H1 (cell line): ENCODE data around the gene ZFAND2B. TPM values are rescaled to one million over a fixed set of nuclear protein-coding genes. Genes with fewer than 3 reads are reported as not detected.

Source experiments
- CTCF ChIA-PET: fragments of 300-600 bp; sonication (Branson Sonifier 250); formaldehyde crosslinking; loops from one replicate; lab custom pipeline; 2021; ENCODE audit not compliant: partially characterized antibody; lab: Charles Lee
- POLR2A ChIA-PET: fragments of 300-600 bp; sonication (Branson Sonifier 250); formaldehyde crosslinking; loops from one replicate; lab custom pipeline; 2021; ENCODE audit warnings: inconsistent platforms; ENCODE audit not compliant: partially characterized antibody; lab: Charles Lee
- DNase-seq, 2 experiments: peaks; one replicate each; pipeline versions ENCODE4 v3.0.0 to v3.0.0-alpha.2; 2010 to 2022; ENCODE audit warnings: low spot score in 2 of 2, low read depth in 1 of 2, mixed read lengths in 1 of 2
- FAIRE-seq: peaks from 2 replicates; lab custom pipeline; 2011; peaks lifted over from hg19 to GRCh38; lab: Jason Lieb, UNC
- H2AFZ ChIP-seq: 2 replicates; pipeline ENCODE4 v1.8.1; 2012; ENCODE audit warnings: low read length, inconsistent platforms
- H2AK5ac ChIP-seq: 2 replicates; pipeline ENCODE4 v1.6.1; 2013; ENCODE audit warnings: low read depth, low read length
- H2BK120ac ChIP-seq: replicated peaks from 2 replicates; pipeline ENCODE3; 2013; ENCODE audit warnings: low read depth, low read length, inconsistent platforms
- H2BK12ac ChIP-seq: 2 replicates; pipeline ENCODE4 v1.6.1; 2013; ENCODE audit warnings: low read depth, low read length
- H2BK15ac ChIP-seq: 2 replicates; pipeline ENCODE4 v1.6.1; 2013; ENCODE audit warnings: low read length
- H2BK20ac ChIP-seq: 2 replicates; pipeline ENCODE4 v1.6.1; 2013; ENCODE audit warnings: low read length
- H2BK5ac ChIP-seq: 2 replicates; pipeline ENCODE4 v1.6.1; 2013; ENCODE audit warnings: low read depth, low read length
- H3K14ac ChIP-seq: 2 replicates; pipeline ENCODE4 v1.6.1; 2013; ENCODE audit warnings: inconsistent platforms; ENCODE audit not compliant: insufficient read length
- H3K18ac ChIP-seq: 2 replicates; pipeline ENCODE4 v1.6.1; 2013; ENCODE audit warnings: low read length; ENCODE audit errors: extremely low read depth
- H3K23ac ChIP-seq: 2 replicates; pipeline ENCODE4 v1.6.1; 2013; ENCODE audit warnings: inconsistent platforms; ENCODE audit not compliant: insufficient read length
- H3K23me2 ChIP-seq: 2 replicates; pipeline ENCODE4 v1.6.1; 2013; ENCODE audit warnings: low read depth, low read length
- H3K27ac ChIP-seq: 2 replicates; pipeline ENCODE4 v1.6.1; 2011; ENCODE audit warnings: low read depth, low read length, inconsistent platforms
- H3K27me3 ChIP-seq, 4 experiments: replicated peaks in 1 of 4; 1 replicate in 1 of 4; 2 replicates in 3 of 4; pipeline versions ENCODE4 v1.6.1 to v1.8.1; 2011 to 2013; ENCODE audit warnings: low read length in 3 of 4, mild to moderate bottlenecking in 3 of 4, inconsistent platforms in 2 of 4, mixed read lengths in 2 of 4, moderate library complexity in 1 of 4; ENCODE audit not compliant: control insufficient read depth in 3 of 4, insufficient read depth in 3 of 4; ENCODE audit errors: extremely low read depth in 1 of 4
- H3K36me3 ChIP-seq, 4 experiments: 2 replicates each; pipeline versions ENCODE4 v1.6.1 to v1.8.1; 2011 to 2013; ENCODE audit warnings: mild to moderate bottlenecking in 4 of 4, low read length in 3 of 4, moderate library complexity in 2 of 4, control low read depth in 1 of 4, inconsistent platforms in 1 of 4; ENCODE audit not compliant: insufficient read depth in 4 of 4, control insufficient read depth in 2 of 4
- H3K4ac ChIP-seq: replicated peaks from 2 replicates; pipeline ENCODE3; 2013; ENCODE audit warnings: low read length, low read depth, mixed read lengths, inconsistent platforms; ENCODE audit not compliant: insufficient read length
- H3K4me1 ChIP-seq, 4 experiments: replicated peaks in 1 of 4; 1 replicate in 1 of 4; 2 replicates in 3 of 4; pipeline versions ENCODE4 v1.6.1 to v1.8.1; 2011 to 2013; ENCODE audit warnings: low read length in 3 of 4, inconsistent platforms in 2 of 4, mixed read lengths in 1 of 4; ENCODE audit not compliant: insufficient read depth in 4 of 4, control insufficient read depth in 3 of 4
- H3K4me2 ChIP-seq, 2 experiments: 2 replicates each; pipeline versions ENCODE4 v1.6.1 to v1.8.1; 2011 to 2013; ENCODE audit warnings: low read depth in 2 of 2, low read length in 2 of 2, control low read depth in 1 of 2, inconsistent platforms in 1 of 2, mild to moderate bottlenecking in 1 of 2; ENCODE audit not compliant: insufficient read depth in 1 of 2
- H3K4me3 ChIP-seq, 4 experiments: fragments of 200-600, 300-600 bp in 1 of 4; sonication (generic), shearing (Covaris generic), sonication (Bioruptor Twin) in 1 of 4; 2 replicates each; pipeline versions ENCODE4 v1.5.1 to v1.8.1; 2011 to 2016; ENCODE audit warnings: low read length in 4 of 4, low read depth in 3 of 4, control low read depth in 2 of 4, inconsistent platforms in 2 of 4, mild to moderate bottlenecking in 2 of 4, mixed read lengths in 1 of 4, moderate library complexity in 1 of 4; ENCODE audit not compliant: insufficient read depth in 2 of 4; ENCODE audit errors: extremely low read depth in 1 of 4
- H3K56ac ChIP-seq: replicated peaks from 2 replicates; pipeline ENCODE3; 2013; ENCODE audit warnings: low read depth, mild to moderate bottlenecking, mixed read lengths, low read length, inconsistent platforms; ENCODE audit not compliant: insufficient read length
- H3K79me1 ChIP-seq: 2 replicates; pipeline ENCODE4 v1.6.1; 2013; ENCODE audit warnings: low read depth, low read length, control low read depth
- H3K79me2 ChIP-seq, 2 experiments: 2 replicates each; pipeline versions ENCODE4 v1.6.1 to v1.8.1; 2012 to 2013; ENCODE audit warnings: low read length in 2 of 2, mild to moderate bottlenecking in 2 of 2, inconsistent platforms in 1 of 2; ENCODE audit not compliant: insufficient read depth in 2 of 2, control insufficient read depth in 1 of 2
- H3K9ac ChIP-seq, 4 experiments: replicated peaks in 1 of 4; 1 replicate in 1 of 4; 2 replicates in 3 of 4; pipeline versions ENCODE4 v1.6.1 to v1.8.1; 2011 to 2013; ENCODE audit warnings: low read depth in 3 of 4, low read length in 3 of 4, control low read depth in 2 of 4, mild to moderate bottlenecking in 2 of 4, moderate library complexity in 2 of 4, inconsistent platforms in 1 of 4; ENCODE audit errors: extremely low read depth in 1 of 4
- H3K9me3 ChIP-seq, 2 experiments: 2 replicates each; pipeline versions ENCODE4 v1.6.1 to v1.8.1; 2012 to 2013; ENCODE audit warnings: mild to moderate bottlenecking in 2 of 2, moderate library complexity in 2 of 2, control low read depth in 1 of 2, inconsistent platforms in 1 of 2, low read depth in 1 of 2, low read length in 1 of 2, mixed read lengths in 1 of 2; ENCODE audit not compliant: insufficient read depth in 2 of 2
- H4K20me1 ChIP-seq, 2 experiments: replicated peaks in 1 of 2; 2 replicates each; pipeline versions ENCODE3 to v1.8.1; 2011 to 2013; ENCODE audit warnings: inconsistent platforms in 2 of 2, low read length in 2 of 2, mild to moderate bottlenecking in 1 of 2; ENCODE audit not compliant: insufficient read depth in 2 of 2, control insufficient read depth in 1 of 2
- H4K5ac ChIP-seq: 2 replicates; pipeline ENCODE4 v1.6.1; 2013; ENCODE audit warnings: low read length, low read depth, mixed read lengths, inconsistent platforms; ENCODE audit not compliant: insufficient read length
- H4K8ac ChIP-seq: 2 replicates; pipeline ENCODE4 v1.8.0; 2013; ENCODE audit warnings: mild to moderate bottlenecking, moderate library complexity, low read length, inconsistent platforms; ENCODE audit not compliant: insufficient read depth; ENCODE audit errors: extremely low read depth
- H4K91ac ChIP-seq: replicated peaks from 2 replicates; pipeline ENCODE3; 2013; ENCODE audit warnings: low read length, mixed read lengths, inconsistent platforms; ENCODE audit not compliant: insufficient read length
- CEBPB ChIP-seq: IDR thresholded peaks from 2 replicates; pipeline ENCODE4 v1.6.1; 2012; ENCODE audit warnings: low read depth, low read length
- FOSL1 ChIP-seq: IDR thresholded peaks from 2 replicates; pipeline ENCODE4 v1.6.1; 2011; ENCODE audit warnings: mild to moderate bottlenecking, low read depth, low read length, moderate library complexity; ENCODE audit not compliant: insufficient read depth
- HDAC6 ChIP-seq: IDR thresholded peaks from one replicate; pipeline ENCODE4 v1.7.1; 2012; ENCODE audit warnings: low read depth, mild to moderate bottlenecking, inconsistent platforms, low read length, moderate library complexity
- JUND ChIP-seq: IDR thresholded peaks from 2 replicates; pipeline ENCODE4 v1.6.1; 2011; ENCODE audit warnings: mild to moderate bottlenecking, improper control_type of control experiment, low read length
- KDM4A ChIP-seq: IDR thresholded peaks from one replicate; pipeline ENCODE4 v1.7.1; 2012; ENCODE audit warnings: low read depth, mild to moderate bottlenecking, moderate library complexity, low read length, inconsistent platforms; ENCODE audit not compliant: severe bottlenecking
- KDM5A ChIP-seq: fragments of 200-600 bp; IDR thresholded peaks from 2 replicates; pipeline ENCODE4 v1.7.1; 2012; ENCODE audit warnings: mild to moderate bottlenecking, low read length, inconsistent platforms, mixed read lengths
- NRF1 ChIP-seq: IDR thresholded peaks from 2 replicates; pipeline ENCODE4 v1.6.1; 2011; ENCODE audit warnings: mild to moderate bottlenecking, low read depth, low read length, improper control_type of control experiment
- POLR2AphosphoS5 ChIP-seq: IDR thresholded peaks from 2 replicates; pipeline ENCODE4 v1.6.1; 2011; ENCODE audit warnings: low read depth, low read length
- RXRA ChIP-seq: IDR thresholded peaks from 2 replicates; pipeline ENCODE4 v1.6.1; 2011; ENCODE audit warnings: low read depth, mild to moderate bottlenecking, low read length, moderate library complexity; ENCODE audit not compliant: insufficient read depth
- SP2 ChIP-seq: IDR thresholded peaks from 2 replicates; pipeline ENCODE4 v1.6.1; 2012; ENCODE audit warnings: mild to moderate bottlenecking, low read length, inconsistent platforms
- TAF1 ChIP-seq: IDR thresholded peaks from 2 replicates; pipeline ENCODE4 v1.6.1; 2011; ENCODE audit warnings: mild to moderate bottlenecking, low read depth, low read length
- TBP ChIP-seq: IDR thresholded peaks from 2 replicates; pipeline ENCODE4 v1.6.1; 2011; ENCODE audit warnings: low read depth, low read length, improper control_type of control experiment
- WGBS, 2 experiments: shearing (Covaris generic) in 1 of 2; methylation state at CpG; one replicate each; pipeline versions ENCODE4 v1.1.6 to v1.1.7; 2013 to 2015; ENCODE audit warnings: low lambda C conversion rate in 2 of 2, mixed read lengths in 2 of 2, inconsistent platforms in 1 of 2, low coverage in 1 of 2, missing lambda C conversion rate in 1 of 2; ENCODE audit not compliant: insufficient replicate concordance in 2 of 2, insufficient coverage in 1 of 2, insufficient read length in 1 of 2; ENCODE audit errors: extremely low coverage in 1 of 2, missing lambda C conversion rate in 1 of 2; 5-methylcytosine and 5-hydroxymethylcytosine counted together
- polyA plus RNA-seq, 7 experiments: library from polyadenylated mRNA; depleted of rRNA in 3 of 7; stranded (reverse) in 5 of 7; unstranded in 2 of 7; fragments of >200 nt in 5 of 7; fragments of 200-250 nt in 2 of 7; gene quantifications; 1 replicate in 5 of 7; 2 replicates in 1 of 7; 4 replicates in 1 of 7; pipeline versions ENCODE4 v1.2.1 to v1.2.3, GENCODE V29; 2011 to 2013; ENCODE audit warnings: missing spikeins in 2 of 7, mixed read lengths in 2 of 7
- total RNA-seq: library from RNA; stranded (reverse); fragmentation: NEBNext Ultra II Directional; extraction: Animal tissue kit (Norgen Biotek cat#: 25700); gene quantifications from 2 replicates; pipeline ENCODE4 v1.2.1, GENCODE V29; 2021
- TF ChIP-seq, protein P1 (sequence below): IDR thresholded peaks from 2 replicates; pipeline ENCODE4 v1.6.1; 2011; ENCODE audit warnings: low read length, improper control_type of control experiment
- TF ChIP-seq, protein P2 (sequence below): IDR thresholded peaks from 2 replicates; pipeline ENCODE4 v1.6.1; 2012; ENCODE audit warnings: inconsistent platforms

ZFAND2B gene
- total and polyA plus RNA-seq, 2 of the 8 experiments (the other 6 are each of a cell fraction or from before 2014, with no cell fraction given), result 16.0 to 17.9 TPM

GRCh38 chr2:219214141-219214540 lies 7.6 kb downstream of the ZFAND2B start:
- H3K4me1 ChIP-seq, result peaks cover 0 to 4% (median 2%) of the 10 kb centered on the region in 4 experiments; a peak in 3 of 7 replicates
- peaks cover 0 to 2% of the 10 kb centered on the region in 2 experiments for H4K20me1 ChIP-seq
- no peak overlapping the region for H3K56ac ChIP-seq
- H3K4ac ChIP-seq, result no peak overlapping the region
- no peak overlapping the region for H3K9ac ChIP-seq
- no peaks in the 10 kb centered on the region for H3K79me1 ChIP-seq
- WGBS, 2 experiments, result 98% methylated on average over 15 of the region's 15 CpGs; no CpG with 5 or more reads in 1 of the 2 experiments
- no peak overlapping the region for H2BK20ac ChIP-seq
- POLR2A ChIA-PET, result interaction anchor here (1.1 kb wide), 1 partner anchor 11 kb away, joined by 4 read pairs; no protein-coding TSS in a partner anchor
- no peaks in the 10 kb centered on the region for H3K9me3 ChIP-seq
- no peaks in the 10 kb centered on the region for H3K79me2 ChIP-seq
- no peaks in the 10 kb centered on the region; a peak in 1 of 7 replicates for H3K27me3 ChIP-seq
- H2AK5ac ChIP-seq, result no peak overlapping the region
- DNase-seq (no peak), FAIRE-seq (no peak)
- H4K5ac ChIP-seq, result no peak overlapping the region
- CTCF ChIA-PET, result interaction anchor here (0.8 to 1.8 kb wide), 2 partner anchors 31 to 34 kb away, joined by 3 to 4 read pairs; no protein-coding TSS in a partner anchor
- H3K4me3 ChIP-seq, result no peak overlapping the region
- H3K36me3 ChIP-seq, result peaks cover 14 to 54% (median 29%) of the 10 kb centered on the region in 4 experiments
- no peak overlapping the region for H3K14ac ChIP-seq
- H3K23ac ChIP-seq, result no peak overlapping the region
- H4K91ac ChIP-seq, result no peak overlapping the region
- H3K27ac ChIP-seq, result no peak overlapping the region
- no peak overlapping the region for H2BK12ac ChIP-seq
- no peak overlapping the region for H3K4me2 ChIP-seq
- H2BK5ac ChIP-seq, result no peak overlapping the region
- H4K8ac ChIP-seq, result no peak overlapping the region
- peaks cover 12% of the 10 kb centered on the region for H3K23me2 ChIP-seq
- no peak overlapping the region for H2BK15ac ChIP-seq
- H2BK120ac ChIP-seq, result no peak overlapping the region
- no peak overlapping the region for H3K18ac ChIP-seq
- H2AFZ ChIP-seq, result no peak overlapping the region
- TF ChIP-seq KDM5A (no peak), JUND (no peak), TBP (no peak), NRF1 (no peak), RXRA (no peak), KDM4A (no peak), CEBPB (no peak), SP2 (no peak), FOSL1 (no peak), TAF1 (no peak), POLR2AphosphoS5 (no peak), HDAC6 (no peak)
- TF ChIP-seq, protein P1, sequence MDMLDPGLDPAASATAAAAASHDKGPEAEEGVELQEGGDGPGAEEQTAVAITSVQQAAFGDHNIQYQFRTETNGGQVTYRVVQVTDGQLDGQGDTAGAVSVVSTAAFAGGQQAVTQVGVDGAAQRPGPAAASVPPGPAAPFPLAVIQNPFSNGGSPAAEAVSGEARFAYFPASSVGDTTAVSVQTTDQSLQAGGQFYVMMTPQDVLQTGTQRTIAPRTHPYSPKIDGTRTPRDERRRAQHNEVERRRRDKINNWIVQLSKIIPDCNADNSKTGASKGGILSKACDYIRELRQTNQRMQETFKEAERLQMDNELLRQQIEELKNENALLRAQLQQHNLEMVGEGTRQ, result no peak
- TF ChIP-seq, protein P2, sequence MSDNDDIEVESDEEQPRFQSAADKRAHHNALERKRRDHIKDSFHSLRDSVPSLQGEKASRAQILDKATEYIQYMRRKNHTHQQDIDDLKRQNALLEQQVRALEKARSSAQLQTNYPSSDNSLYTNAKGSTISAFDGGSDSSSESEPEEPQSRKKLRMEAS, result no peak
